ENCODE data around the gene AGO4.
"Not testable (repeated sequence)": the region's sequence is repeated elsewhere in the genome, so short reads cannot be mapped to it uniquely, and the experiment has no call there.

Gene AGO4

DNA sequence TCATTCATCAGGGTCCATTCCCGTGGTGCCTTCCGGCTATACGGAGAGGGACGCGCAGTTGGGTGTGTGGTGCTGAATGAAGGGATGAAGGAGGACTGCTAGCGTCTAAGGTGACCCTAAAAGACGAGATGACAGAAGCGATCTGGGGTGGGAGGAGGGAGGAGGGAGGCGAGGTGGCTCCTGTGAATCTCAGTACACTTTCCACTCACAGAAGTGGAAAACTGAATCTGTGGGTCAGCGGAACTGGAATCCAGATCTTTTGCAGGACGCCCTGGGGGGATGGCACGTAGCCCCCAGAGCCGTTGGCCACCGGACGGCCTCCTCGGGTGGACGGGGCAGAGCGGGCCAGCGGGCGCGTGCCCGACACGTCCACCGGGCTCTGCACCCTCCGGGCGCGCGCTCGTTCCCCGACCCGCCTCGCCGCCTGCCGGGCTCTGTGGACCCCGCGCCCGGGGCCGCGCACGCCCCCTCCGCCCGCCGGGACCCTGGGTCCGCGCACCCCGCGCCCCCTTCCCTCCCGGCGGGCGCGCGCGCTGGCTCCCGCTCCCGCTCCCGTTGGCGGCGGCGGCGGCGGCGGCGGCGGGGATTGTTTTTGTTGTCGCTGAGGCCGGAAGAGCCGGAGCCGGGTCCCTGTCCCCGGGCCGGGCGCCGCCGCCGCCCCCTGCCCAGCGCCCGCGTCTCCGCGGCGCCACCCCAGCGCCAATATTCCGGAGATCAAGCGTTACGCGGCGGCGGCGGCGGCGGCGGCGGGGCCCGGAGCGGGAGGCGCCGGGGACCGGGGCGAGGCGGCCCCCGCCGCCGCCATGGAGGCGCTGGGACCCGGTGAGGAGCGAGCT is at the start of gene AGO4:
Gene AGO4 (plus strand): TSS at position 403 of the 836 bp plus-strand sequence. CDS start 401 bp downstream, at position 804.
- DNase-seq (ENCODE audit: low spot score) = peak; percentile 55

GRCh38 chr1:35762141-35762540 is 45.7 kb upstream of the AGO4 start:
- DNase-seq (ENCODE audit: low spot score) = no peak

DNA sequence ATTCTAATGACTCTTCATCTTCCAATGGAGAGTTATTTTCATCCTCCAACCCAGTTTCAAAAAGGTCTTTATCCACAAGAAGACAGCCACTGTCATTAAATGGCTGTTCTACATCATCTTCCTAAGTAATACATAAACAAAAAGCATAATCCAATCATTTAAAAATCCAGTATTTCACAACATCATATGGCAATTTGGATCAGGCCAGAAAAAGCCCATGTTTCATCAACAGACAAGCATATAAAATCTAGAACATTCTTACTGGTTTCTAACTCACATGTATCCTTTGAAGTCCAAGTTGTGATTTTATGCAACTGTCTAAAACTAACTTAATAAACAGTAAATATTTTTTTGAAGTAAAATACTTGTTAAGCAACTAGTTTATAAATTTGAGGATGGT is 44.6 kb upstream of the AGO4 start:
- no peak for DNase-seq (ENCODE audit: low spot score)

- no peak for DNase-seq (ENCODE audit: low spot score)
Observed at GRCh38 chr1:35764283-35764682, 43.5 kb upstream of the AGO4 start.

GRCh38 chr1:35768350-35769187 is 39.2 kb upstream of the AGO4 start:
- DNase-seq (ENCODE audit: low spot score) = no peak

DNA sequence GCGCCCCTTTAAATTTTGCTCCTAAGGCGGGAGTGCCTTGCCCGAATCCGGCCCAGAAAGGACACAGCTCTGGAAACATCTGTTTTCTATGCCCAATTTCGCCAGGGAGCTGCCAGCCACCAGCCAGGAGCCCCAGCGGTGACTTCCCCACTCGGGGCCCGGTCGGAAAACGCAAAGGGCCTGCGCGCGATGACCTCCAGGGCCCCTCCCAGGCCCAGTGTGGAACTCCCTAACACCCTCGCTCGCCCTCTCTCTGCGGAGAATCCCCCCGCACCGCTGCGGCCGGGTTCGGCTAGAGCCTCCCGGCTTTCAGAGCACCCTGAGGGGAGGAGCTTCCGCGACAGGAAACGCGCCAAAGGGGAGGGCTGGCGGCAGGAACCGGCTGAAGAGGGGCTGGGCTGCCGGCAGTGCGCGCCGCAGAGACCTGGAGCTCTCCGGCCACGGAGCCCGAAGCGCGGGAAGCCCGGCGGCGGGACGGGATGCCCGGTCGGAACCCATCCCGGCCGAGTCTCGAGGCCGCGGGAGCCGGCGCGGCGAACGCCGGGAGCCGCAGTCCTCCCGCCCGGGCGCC is 38.5 kb upstream of the AGO4 start:
- peak; percentile 56 for DNase-seq (ENCODE audit: low spot score)

DNA sequence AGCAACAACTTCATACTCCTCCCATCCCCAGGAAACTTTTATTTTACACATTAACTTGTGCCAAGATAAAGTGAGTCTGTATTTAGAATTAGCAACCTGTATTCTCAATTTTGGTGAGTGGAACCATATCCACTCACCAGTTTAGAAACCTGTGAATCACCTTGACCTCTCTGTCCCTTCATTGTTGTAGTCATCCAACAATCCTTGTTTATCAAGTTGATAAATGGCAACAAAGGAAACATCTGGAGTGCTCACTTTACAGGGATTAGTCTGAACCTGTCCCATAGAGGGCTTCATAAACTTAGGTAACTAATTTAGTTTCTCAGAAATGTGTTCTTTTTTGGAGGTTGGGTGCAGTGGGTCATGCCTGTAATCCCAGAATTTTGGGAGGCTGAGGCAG is 34.1 kb upstream of the AGO4 start:
- DNase-seq (ENCODE audit: low spot score) = no peak

- DNase-seq (ENCODE audit: low spot score) = not testable (repeated sequence)
Observed at GRCh38 chr1:35776172-35776571, 31.6 kb upstream of the AGO4 start.

GRCh38 chr1:35777109-35777508 is 30.7 kb upstream of the AGO4 start:
- no peak for DNase-seq (ENCODE audit: low spot score)

DNA sequence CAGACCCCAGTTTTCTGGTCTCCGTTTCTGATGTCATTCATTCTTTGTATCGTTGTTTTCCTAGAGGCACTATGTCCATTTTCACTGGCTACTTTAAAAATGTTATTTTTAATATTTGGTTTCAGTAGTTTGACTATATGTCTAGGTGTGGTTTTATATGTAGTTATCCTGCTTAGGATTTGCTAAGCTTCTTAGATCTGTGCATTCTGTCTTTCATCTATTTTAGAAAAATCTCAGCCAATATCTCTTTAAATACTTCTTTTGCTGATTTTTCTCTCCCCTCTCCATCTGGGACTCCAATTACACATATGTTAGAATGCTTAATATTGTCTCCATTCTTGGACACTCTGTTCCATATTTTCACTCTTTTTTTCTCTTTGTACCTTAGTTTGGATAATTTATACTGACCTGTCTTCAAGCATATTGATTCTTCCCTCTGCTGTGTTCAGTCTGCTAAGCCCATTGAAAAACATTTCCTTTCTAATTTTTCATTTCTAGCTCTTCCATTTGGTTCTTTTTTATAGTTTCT is 24.7 kb upstream of the AGO4 start:
- no peak for DNase-seq (ENCODE audit: low spot score)

DNA sequence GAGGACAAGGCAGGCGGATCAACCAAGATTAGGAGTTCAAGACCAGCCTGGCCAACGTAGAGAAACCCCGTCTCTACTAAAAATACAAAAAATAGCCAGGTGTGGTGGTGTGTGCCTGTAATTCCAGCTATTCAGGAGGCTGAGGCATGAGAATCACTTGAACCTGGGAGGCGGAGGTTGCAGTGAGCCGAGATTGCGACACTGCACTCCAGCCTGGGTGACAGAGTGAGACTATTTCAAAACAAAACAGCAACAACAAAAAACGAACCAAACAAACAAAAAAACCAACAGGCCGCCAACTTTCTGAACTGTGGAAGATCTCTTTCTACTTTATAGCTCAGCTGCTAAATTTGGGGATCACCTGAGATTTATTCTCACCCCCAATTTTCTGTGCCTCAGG is 23.5 kb upstream of the AGO4 start:
- DNase-seq (ENCODE audit: low spot score) = not testable (repeated sequence)

DNA sequence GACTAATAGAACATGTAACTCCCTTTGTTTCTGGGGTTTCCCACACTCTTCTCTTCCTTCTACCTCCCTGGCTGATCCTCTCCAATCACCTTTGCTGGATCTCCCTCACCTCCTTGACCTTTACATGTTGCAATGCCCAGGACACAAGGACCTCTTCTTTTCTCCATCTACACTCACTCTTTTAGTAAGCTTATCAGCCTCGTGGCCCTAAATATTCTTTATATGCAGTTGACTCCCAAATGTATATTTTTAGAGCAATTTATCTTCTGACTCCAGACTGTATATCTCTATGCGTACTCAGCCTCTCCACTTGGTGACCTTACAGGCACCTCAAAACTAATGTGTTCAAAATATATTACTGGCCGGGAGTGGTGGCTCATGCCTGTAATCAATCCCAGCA is 19.7 kb upstream of the AGO4 start:
- DNase-seq (ENCODE audit: low spot score) = no peak

DNA sequence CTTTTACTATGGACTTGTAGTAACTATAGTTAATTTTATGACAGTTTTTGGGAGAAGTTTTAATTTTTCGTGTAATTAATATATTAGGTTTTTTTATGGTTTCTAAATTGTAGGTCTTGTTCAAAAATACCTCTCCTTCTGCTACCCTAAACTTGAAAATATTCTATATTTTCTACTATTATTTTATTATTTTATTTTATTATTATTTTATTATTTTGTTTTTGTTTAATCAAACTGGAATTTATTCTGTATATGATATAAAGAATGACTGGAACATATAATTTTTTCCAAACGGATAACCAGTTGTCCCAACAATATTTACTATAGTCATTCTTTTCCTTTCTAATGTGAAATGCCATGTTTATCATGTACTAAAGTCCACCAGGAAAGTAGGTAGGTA is 17.1 kb upstream of the AGO4 start:
- DNase-seq (ENCODE audit: low spot score) = no peak

- no peak for DNase-seq (ENCODE audit: low spot score)
Observed at GRCh38 chr1:35795295-35795694, 12.5 kb upstream of the AGO4 start.

GRCh38 chr1:35797380-35797779 is 10.4 kb upstream of the AGO4 start:
- DNase-seq (ENCODE audit: low spot score) = no peak

DNA sequence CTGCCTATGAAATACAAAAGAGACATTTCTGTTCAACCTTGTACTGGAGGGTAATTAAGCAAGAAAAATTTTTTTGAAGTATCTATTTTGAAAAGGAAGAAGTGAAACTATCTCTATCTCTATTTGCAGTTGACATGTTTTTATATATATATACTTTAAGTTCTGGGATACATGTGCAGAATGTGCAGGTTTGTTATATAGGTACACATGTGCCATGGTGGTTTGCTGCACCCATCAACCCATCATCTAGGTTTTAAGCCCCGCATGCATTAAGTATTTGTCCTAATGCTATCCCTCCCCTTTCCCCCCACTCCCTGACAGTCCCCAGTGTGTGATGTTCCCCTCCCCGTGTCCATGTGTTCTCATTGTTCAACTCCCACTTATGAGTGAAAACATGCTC is 9.8 kb upstream of the AGO4 start:
- not testable (repeated sequence) for DNase-seq (ENCODE audit: low spot score)

DNA sequence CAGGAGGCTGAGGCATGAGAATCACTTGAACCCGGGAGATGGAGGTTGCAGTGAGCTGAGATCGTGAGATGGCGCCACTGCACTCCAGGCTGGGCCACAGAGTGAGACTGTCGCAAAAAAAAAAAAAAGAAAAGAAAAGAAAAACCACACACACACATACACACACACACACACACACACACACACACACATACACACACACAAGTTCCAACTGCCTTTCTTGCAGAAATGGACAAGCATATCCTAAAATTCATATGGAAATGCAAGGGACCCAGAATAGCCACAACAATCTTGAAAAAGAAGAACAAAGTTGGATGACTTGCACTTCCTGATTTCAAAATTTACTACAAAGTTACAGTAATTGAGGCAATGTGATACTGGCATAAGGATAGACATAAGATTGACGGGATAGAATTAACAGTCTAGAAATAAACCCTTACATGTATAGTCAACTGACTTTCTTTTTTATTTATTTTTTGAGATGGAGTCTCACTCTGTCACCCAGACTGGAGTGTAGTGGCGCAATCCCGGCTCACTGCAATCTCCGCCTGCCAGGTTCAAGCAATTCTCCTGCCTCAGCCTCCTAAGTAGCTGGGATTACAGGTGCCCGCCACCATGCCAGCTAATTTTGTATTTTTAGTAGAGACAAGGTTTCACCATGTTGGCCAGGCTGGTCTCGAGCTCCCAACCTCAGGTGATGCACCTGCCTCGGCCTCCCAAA is 7.5 kb upstream of the AGO4 start:
- not testable (repeated sequence) for DNase-seq (ENCODE audit: low spot score)

- DNase-seq (ENCODE audit: low spot score) = peak; percentile 37
Observed at GRCh38 chr1:35808450-35809113, 766 bp downstream of the AGO4 start.

- DNase-seq (ENCODE audit: low spot score) = no peak
Observed at GRCh38 chr1:35809114-35810095, 1.6 kb downstream of the AGO4 start.

Data from globus pallidus (tissue), 1 donor.